Uterus (tissue), 2 donors: ENCODE results near the gene RPRD1B.

ENCODE experiments used
- CTCF ChIP-seq, 4 experiments: fragments of 200-600 bp in 2 of 4; fragments of 450-650 bp in 2 of 4; sonication (generic) in 2 of 4; IDR thresholded peaks; one replicate each; pipeline ENCODE4 v1.5.1; 2016 to 2019; ENCODE audit warnings: antibody characterized with exemption in 4 of 4, mild to moderate bottlenecking in 2 of 4, moderate library complexity in 1 of 4
- POLR2A ChIP-seq, 2 donors: fragments of 450-650 bp; IDR thresholded peaks; one replicate each; pipeline ENCODE4 v1.6.1; 2016; ENCODE audit warnings: antibody characterized with exemption in 2 of 2, mild to moderate bottlenecking in 1 of 2, moderate library complexity in 1 of 2

GRCh38 chr20:38136421-38137245 lies 103.1 kb downstream of the RPRD1B start:
- TF ChIP-seq POLR2A (IDR thresholded peaks at IDR 0.05), result no peak
- no peak for TF ChIP-seq CTCF (IDR thresholded peaks at IDR 0.05)
